HG02870 (cell line): ENCODE data around the gene ICAM4.
"Not testable (repeated sequence)": the region's sequence is repeated elsewhere in the genome, so short reads cannot be mapped to it uniquely, and the experiment has no call there.

Experiments
- ATAC-seq: cut with Tn5 transposase; IDR thresholded peaks from one replicate; pipeline ENCODE4 v1.9.1; 2021; ENCODE audit warnings: mild to moderate bottlenecking, moderate library complexity; ENCODE audit not compliant: unreplicated experiment

ICAM4 gene

DNA sequence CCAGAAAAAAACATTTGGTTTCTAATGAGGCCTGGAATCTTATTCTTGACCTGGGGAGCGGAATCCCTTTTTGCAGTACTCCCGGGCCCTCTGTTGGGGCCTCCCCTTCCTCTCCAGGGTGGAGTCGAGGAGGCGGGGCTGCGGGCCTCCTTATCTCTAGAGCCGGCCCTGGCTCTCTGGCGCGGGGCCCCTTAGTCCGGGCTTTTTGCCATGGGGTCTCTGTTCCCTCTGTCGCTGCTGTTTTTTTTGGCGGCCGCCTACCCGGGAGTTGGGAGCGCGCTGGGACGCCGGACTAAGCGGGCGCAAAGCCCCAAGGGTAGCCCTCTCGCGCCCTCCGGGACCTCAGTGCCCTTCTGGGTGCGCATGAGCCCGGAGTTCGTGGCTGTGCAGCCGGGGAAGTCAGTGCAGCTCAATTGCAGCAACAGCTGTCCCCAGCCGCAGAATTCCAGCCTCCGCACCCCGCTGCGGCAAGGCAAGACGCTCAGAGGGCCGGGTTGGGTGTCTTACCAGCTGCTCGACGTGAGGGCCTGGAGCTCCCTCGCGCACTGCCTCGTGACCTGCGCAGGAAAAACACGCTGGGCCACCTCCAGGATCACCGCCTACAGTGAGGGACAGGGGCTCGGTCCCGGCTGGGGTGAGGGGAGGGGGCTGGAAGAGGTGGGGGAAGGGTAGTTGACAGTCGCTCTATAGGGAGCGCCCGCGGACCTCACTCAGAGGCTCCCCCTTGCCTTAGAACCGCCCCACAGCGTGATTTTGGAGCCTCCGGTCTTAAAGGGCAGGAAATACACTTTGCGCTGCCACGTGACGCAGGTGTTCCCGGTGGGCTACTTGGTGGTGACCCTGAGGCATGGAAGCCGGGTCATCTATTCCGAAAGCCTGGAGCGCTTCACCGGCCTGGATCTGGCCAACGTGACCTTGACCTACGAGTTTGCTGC is at the start of gene ICAM4:
ICAM4 (plus strand) TSS at position 153 of the 935 bp plus-strand sequence; CDS start at position 211, 58 bp downstream.
- ATAC-seq: no peak

GRCh38 chr19:10237702-10238101 is 49.1 kb upstream of the ICAM4 start:
- ATAC-seq: no peak

- no peak for ATAC-seq
These were observed 48.5 kb upstream of the ICAM4 start for GRCh38 chr19:10238172-10238783.

GRCh38 chr19:10241826-10242449 is 44.8 kb upstream of the ICAM4 start:
- not testable (repeated sequence) for ATAC-seq

- ATAC-seq: no peak
These were observed 43.1 kb upstream of the ICAM4 start for GRCh38 chr19:10243606-10244005.

DNA sequence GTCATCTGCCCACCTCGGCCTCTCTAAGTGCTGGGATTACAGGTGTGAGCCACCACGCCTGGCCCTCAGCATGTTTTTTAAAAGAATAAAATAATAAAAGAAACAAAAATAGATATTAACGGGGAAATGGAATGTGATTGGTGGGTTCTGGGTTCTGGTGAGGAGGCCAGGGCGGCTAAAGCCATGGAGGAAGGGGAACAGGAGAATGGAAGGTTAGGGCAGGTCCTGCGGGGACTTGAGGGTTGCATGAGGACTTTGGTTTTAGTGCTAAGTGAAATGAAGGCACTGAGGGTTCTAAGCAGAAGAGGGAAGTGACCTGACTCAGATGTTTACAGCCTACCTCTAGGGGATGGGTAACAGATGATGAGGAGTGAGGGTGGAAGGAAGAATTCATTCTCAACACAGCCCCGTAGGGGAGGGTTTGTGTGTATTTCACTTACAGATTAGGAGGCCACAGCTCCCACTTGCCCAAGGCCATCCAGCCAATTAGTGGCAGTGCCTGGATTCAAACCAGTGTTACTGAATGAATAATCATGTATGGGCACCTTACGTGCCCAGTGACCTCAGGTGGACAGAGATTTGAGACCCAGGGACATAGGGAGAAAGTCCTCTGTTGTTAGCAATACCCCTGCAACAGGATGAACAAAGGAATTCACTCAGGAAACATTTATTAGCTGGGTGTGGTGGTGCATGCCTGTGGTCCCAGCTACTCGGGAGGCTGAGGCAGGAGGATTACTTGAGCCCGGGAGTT is 41.4 kb upstream of the ICAM4 start:
- ATAC-seq: no peak

GRCh38 chr19:10246511-10246910 is 40.2 kb upstream of the ICAM4 start:
- ATAC-seq: no peak

DNA sequence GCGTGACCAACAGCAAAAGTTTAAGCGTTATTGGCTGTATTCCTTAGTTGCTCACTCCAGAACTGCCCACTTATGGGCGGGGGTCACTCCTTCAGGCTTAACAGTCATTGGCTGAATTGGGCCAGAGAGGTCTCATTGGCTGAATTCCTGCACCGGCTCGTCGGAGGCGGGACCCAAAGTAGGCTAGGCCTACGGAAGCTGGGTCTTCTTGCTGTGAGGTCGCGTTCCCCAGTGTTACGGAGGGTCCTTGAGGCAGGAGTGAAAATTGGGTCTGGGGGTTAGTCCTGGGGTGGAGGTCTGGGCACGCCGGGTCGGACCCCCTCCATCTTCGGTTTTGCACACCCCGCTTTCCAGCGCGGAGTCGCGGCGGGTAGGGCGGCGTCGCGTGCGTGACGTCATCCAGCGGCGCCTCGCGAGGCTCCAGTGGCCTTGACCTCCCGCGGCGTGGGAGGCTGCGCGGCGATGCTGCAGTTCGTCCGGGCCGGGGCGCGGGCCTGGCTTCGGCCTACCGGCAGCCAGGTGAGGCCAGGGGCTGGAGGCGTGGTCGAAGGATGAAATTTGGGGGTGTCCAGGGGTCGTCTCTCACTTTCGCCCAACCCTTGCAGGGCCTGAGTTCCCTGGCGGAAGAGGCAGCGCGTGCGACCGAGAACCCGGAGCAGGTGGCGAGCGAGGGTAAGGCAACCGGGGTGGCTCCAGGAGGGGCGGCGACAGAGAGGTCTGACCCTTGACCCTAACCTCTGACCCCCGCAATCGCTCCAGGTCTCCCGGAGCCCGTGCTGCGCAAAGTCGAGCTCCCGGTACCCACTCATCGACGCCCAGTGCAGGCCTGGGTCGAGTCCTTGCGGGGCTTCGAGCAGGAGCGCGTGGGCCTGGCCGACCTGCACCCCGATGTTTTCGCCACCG is 34.7 kb upstream of the ICAM4 start, which contains the start of gene MRPL4:
MRPL4 (plus strand) TSS at position 423 of the 903 bp plus-strand sequence; CDS start at position 463, 40 bp downstream.
- ATAC-seq: peak; percentile 78

GRCh38 chr19:10252707-10253106 is 34.0 kb upstream of the ICAM4 start:
- no peak for ATAC-seq

DNA sequence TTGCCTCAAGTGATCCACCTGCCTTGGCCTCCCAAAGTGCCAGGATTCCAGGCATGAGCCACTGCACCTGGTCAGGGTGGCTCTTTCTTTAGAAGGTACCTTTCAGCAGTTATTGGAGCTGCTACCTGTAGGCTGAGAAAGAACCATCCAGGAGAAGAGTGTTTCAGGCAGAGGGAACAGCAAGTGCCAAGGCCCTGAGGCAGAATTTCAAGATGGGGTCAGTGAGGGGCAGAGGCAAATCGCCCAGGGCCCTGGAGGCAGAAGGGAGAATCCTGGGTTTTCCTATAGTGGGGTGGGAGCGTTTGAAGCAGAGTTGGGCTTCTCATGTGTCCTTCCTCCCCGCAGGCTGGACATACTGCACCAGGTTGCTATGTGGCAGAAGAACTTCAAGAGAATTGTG is 32.5 kb upstream of the ICAM4 start:
- no peak for ATAC-seq

GRCh38 chr19:10255358-10255757 is 31.4 kb upstream of the ICAM4 start:
- no peak for ATAC-seq

- no peak for ATAC-seq
These were observed 30.2 kb upstream of the ICAM4 start for GRCh38 chr19:10256551-10256950.

- ATAC-seq: no peak
These were observed 29.7 kb upstream of the ICAM4 start for GRCh38 chr19:10256970-10257615.

DNA sequence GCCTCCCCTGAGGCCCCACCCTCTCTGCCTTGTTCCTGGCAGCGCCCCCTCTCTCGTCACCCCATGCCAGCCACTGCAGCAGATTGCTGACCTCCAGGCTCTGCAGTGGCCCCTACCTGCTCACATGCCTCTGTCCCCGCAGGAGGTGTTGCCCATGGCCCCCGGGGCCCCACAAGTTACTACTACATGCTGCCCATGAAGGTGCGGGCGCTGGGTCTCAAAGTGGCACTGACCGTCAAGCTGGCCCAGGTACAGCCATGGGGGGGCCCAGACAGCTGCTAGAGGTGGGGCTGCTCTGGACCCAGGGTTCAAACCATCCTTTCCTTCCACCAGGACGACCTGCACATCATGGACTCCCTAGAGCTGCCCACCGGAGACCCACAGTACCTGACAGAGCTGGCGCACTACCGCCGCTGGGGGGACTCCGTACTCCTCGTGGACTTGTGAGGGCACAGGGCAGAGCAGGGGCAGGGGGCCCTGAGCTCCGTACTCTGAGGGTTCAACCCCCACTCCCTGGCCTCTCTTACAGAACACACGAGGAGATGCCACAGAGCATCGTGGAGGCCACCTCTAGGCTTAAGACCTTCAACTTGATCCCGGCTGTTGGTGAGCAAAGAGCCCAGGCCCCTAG is 28.6 kb upstream of the ICAM4 start:
- no peak for ATAC-seq

GRCh38 chr19:10259162-10259905 is 27.4 kb upstream of the ICAM4 start:
- no peak for ATAC-seq

- no peak for ATAC-seq
These were observed 26.6 kb upstream of the ICAM4 start for GRCh38 chr19:10260141-10260584.

DNA sequence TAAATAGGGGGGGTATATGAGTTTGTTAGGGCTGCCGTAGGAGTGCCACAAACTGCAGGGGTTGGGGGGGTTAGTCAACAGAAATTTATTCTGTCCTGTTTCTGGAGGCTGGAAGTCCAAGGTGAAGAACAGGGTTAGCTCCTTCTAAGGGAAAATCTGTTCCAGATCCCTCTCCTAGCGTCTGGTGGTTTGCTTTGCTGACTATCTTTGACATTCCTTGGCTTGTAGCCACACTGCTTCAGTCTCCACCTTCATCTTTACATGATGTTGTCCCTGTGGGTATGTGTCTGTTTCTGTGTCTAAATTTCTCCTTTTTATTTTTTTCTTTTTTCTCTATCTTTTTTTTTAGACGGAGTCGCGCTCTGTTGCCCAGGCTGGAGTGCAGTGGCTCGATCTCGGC is 24.0 kb upstream of the ICAM4 start:
- ATAC-seq: no peak

GRCh38 chr19:10266706-10267105 is 20.0 kb upstream of the ICAM4 start:
- no peak for ATAC-seq
